Measurements from ENCODE around the gene SMYD3.

Gene SMYD3

GRCh38 chr1:245932302-245932972 is 574.6 kb downstream of the SMYD3 start:
- DNase-seq = no peak

GRCh38 chr1:245931450-245931849 is 575.6 kb downstream of the SMYD3 start:
- DNase-seq = no peak

- DNase-seq = no peak
Measured at GRCh38 chr1:245929224-245929623, 577.9 kb downstream of the SMYD3 start.

GRCh38 chr1:245926888-245927287 is 580.2 kb downstream of the SMYD3 start:
- DNase-seq = no peak

GRCh38 chr1:245923215-245923614 is 583.9 kb downstream of the SMYD3 start:
- DNase-seq = no peak

GRCh38 chr1:245921417-245921816 is 585.7 kb downstream of the SMYD3 start:
- DNase-seq = no peak

GRCh38 chr1:245917403-245917802 is 589.7 kb downstream of the SMYD3 start:
- DNase-seq = no peak

- no peak for DNase-seq
Measured at GRCh38 chr1:245915841-245916240, 591.2 kb downstream of the SMYD3 start.

GRCh38 chr1:245915406-245915805 is 591.7 kb downstream of the SMYD3 start:
- DNase-seq = no peak

- no peak for DNase-seq
Measured at GRCh38 chr1:245908543-245908942, 598.5 kb downstream of the SMYD3 start.

GRCh38 chr1:245906207-245906606 is 600.9 kb downstream of the SMYD3 start:
- no peak for DNase-seq

- no peak for DNase-seq
Measured at GRCh38 chr1:245903851-245904250, 603.2 kb downstream of the SMYD3 start.

- no peak for DNase-seq
Measured at GRCh38 chr1:245901565-245901964, 605.5 kb downstream of the SMYD3 start.

- no peak for DNase-seq
Measured at GRCh38 chr1:245901037-245901436, 606.0 kb downstream of the SMYD3 start.

GRCh38 chr1:245898581-245898980 is 608.5 kb downstream of the SMYD3 start:
- DNase-seq = no peak

GRCh38 chr1:245896258-245896657 is 610.8 kb downstream of the SMYD3 start:
- DNase-seq = no peak

GRCh38 chr1:245895455-245895959 is 611.6 kb downstream of the SMYD3 start:
- DNase-seq = no peak

- DNase-seq = no peak
Measured at GRCh38 chr1:245894843-245895242, 612.2 kb downstream of the SMYD3 start.

- no peak for DNase-seq
Measured at GRCh38 chr1:245893025-245893424, 614.1 kb downstream of the SMYD3 start.

GRCh38 chr1:245888809-245889208 is 618.3 kb downstream of the SMYD3 start:
- DNase-seq = peak; percentile 47

GRCh38 chr1:245887829-245888228 is 619.2 kb downstream of the SMYD3 start:
- no peak for DNase-seq

GRCh38 chr1:245881767-245882391 is 625.2 kb downstream of the SMYD3 start:
- DNase-seq = no peak

- DNase-seq = no peak
Measured at GRCh38 chr1:245880754-245881403, 626.2 kb downstream of the SMYD3 start.

- DNase-seq = no peak
Measured at GRCh38 chr1:245879091-245879490, 628.0 kb downstream of the SMYD3 start.
